Measurements from ENCODE around the gene PIEZO1. TPM values are rescaled to one million over a fixed set of nuclear protein-coding genes. Genes with fewer than 3 reads are reported as not detected.

Gene PIEZO1
- total RNA-seq, 2 donors from 2014 or later = 272 to 318 TPM

DNA sequence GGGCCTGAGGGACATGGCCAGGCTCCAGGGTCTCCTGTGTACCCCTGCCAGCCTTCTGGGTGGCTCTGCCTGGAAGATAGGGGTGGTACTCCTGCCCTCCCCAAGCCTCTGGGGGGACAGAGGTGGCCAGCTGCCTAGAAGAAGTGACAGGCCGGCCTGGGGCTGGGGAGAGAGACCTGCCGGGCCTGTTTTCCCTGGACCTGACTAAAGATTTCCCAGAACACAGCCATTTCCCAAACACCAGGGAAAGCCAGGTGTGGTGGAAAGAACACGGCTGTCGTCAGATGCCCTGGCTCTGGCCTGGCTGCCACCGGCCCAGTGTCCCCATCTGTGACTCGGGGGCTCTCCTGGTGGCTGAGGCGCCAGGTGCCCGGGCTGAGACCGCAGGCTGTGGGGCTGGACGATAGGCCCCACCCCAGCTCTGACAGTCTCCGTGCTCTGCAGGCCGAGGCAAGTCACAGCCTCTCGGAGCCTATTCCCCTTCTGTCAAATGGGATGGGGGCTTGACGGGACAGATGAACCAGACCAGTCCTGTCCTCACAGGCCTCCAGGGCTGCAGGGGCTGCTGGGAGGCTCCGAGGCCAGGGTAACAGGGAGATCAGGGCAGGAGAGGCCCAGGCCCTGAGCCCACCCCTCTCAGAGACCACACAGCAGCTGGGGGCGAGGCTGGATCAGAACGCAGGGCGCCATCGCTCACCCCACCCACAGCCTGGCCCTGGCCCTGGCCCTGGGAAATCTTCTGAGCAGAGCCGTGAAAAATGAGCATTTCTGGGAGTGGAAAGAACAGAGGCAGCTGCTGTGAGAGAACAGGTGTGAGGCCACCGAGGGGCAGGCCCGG lies 45.7 kb downstream of the PIEZO1 start:
- no peak overlapping the region for H3K4me3 Mint-ChIP-seq
- peak overlapping the region; percentile 49 for H3K27ac Mint-ChIP-seq
- ATAC-seq = no peak
- peaks cover 12% of the 10 kb centered on the region for H3K4me1 Mint-ChIP-seq
- H3K9me3 ChIP-seq (ENCODE audit: control insufficient read depth, low read length, poor library complexity, severe bottlenecking) = no peaks in the 10 kb centered on the region
- DNase-seq = no peak
- no peaks in the 10 kb centered on the region for H3K36me3 Mint-ChIP-seq (ENCODE audit: low read depth)
- no peaks in the 10 kb centered on the region for H3K27me3 Mint-ChIP-seq

DNA sequence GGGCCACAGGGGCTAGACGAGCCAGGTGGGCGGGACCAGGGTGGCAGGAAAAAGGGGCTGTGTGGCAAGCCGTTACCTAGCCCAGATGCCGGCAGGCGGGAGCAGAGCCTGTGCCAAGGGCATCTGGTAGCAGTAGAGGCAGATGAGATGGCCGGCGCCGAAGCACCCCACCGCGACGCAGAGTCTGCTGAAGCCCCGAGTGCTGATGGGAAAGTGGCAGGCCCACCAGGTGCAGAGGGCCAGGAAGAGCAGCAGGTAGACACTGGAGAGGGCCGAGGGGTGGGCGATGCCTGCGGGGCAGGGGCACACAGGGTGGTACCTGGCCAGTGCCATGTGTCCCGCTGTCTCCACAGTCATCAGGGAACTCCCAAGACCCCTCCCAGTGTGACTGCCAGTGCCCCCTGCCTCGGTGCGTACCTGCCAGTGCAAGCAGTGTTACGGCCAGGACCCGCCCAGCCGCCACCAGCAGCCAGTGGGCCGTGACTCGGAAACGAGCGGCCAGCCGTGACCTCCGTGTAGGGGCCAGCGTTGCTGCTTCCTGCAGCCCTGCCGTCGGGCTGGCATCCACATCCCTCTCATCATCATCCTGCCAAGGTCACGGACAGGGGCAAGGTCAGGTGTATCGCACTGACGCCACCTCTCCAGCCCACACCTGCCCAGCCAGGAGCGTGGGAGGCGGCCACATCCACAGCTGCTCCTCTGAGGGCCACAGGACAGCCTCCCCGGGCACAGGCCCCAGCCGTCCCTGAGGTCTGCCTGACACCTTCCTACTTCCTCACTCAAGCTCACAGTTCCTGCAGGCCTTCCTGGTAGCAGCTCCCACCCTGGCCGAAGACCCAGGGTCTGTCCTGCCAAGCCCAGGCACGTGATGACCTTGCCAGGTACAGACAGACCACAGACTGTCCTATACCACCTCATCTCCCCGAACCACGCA lies 46.6 kb downstream of the PIEZO1 start:
- H3K9me3 ChIP-seq (ENCODE audit: control insufficient read depth, low read length, poor library complexity, severe bottlenecking) = no peaks in the 10 kb centered on the region
- Mint-ChIP-seq H3K4me3 (peak overlapping the region; percentile 52), H3K27me3 (no peaks in the 10 kb centered on the region), H3K27ac (peak overlapping the region; percentile 49), H3K4me1 (peaks cover 5% of the 10 kb centered on the region), H3K36me3 (ENCODE audit: low read depth) (no peaks in the 10 kb centered on the region)
- DNase-seq (no peak), ATAC-seq (no peak)

DNA sequence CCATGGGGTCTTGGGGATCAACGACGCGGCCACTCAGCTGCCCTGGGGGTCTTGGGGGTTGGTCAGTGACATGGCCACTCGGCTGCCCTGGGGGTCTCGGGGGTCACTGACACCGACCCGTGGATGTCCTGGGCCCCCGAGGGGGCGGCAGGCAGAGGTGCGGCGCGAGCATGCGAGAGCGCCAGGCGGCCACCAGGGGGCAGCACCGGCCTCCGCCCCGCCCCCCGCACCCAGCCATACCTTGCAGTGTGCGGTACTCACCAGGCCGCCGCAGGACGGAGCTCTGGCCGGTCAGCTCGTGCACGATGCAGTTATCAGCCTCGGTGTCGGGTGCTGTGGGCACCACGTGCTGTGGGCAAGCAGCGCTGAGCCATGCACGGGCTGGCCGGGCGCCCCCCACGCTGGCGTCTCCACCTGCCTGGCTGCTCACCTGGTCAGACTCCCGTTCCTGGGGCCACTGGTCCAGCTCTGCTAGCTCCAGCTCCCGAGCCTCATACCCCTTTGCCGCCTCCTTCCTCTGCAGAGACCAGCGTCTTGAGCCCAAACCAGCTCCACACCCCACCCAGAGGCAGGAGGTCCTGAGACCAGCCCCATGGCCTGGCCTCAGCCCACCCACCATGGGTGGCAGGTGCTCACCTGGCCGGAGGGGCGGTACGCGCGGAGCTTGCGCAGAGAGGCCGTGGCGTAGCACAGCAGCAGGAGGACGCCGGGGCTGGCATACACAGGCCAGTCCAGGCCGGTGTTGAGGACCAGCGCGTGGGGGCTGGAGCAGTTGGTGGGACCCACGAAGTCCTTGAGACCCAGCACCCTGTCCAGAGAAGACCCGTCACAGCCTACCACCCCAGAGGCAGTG lies 47.5 kb downstream of the PIEZO1 start:
- Mint-ChIP-seq H3K27ac (peak overlapping the region; percentile 21), H3K36me3 (ENCODE audit: low read depth) (no peaks in the 10 kb centered on the region)
- peak; percentile 60 to 81 (median 72) for DNase-seq

DNA sequence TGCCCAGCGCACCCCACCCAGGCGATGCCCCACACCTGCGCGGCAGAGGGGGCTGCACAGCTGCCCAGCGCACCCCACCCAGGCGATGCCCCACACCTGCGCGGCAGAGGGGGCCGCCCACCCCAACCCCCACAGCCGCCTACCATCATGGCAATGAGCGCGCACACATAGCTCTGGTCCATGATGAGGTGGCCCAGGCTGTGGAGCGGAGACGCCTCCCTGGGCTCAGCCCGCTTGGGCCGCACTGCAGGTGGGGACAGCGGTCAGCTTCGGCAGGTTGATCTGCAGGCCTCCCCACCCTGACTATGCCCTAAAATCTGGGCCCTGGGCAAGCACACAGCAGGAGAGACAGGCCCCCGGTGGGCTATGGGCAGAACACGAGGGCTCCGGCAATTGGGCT lies 48.5 kb downstream of the PIEZO1 start:
- Mint-ChIP-seq H3K4me3 (no peak overlapping the region), H3K36me3 (ENCODE audit: low read depth) (no peaks in the 10 kb centered on the region), H3K27me3 (no peaks in the 10 kb centered on the region), H3K4me1 (peaks cover 2% of the 10 kb centered on the region), H3K27ac (peak overlapping the region; percentile 53)
- DNase-seq (no peak), ATAC-seq (no peak)
- no peaks in the 10 kb centered on the region for H3K9me3 ChIP-seq (ENCODE audit: control insufficient read depth, low read length, poor library complexity, severe bottlenecking)

More for the DNA sequence above, 47.5 kb downstream of the PIEZO1 start:
- ATAC-seq = peak; percentile 94
- Mint-ChIP-seq H3K4me1 (peaks cover 3% of the 10 kb centered on the region), H3K27me3 (no peaks in the 10 kb centered on the region), H3K4me3 (no peak overlapping the region)
- no peaks in the 10 kb centered on the region for H3K9me3 ChIP-seq (ENCODE audit: control insufficient read depth, low read length, poor library complexity, severe bottlenecking)

DNA sequence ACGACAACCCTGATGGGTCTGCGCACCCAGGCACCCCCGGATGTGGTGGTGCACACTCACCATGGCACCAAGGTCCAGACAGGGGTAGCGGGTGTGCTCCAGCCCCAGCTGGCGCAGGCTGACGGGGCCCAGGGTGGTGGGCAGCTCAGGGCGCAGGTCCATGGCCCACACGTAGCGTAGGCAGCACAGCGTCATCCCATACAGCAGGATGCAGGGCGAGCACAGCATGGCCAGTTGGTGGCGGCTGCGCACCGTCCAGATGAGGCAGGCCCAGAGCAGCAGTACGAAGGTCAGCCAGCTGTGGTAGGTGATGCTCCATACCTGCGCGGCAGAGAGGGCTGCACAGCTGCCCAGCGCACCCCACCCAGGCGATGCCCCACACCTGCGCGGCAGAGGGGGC lies 48.9 kb downstream of the PIEZO1 start:
- no peaks in the 10 kb centered on the region for H3K9me3 ChIP-seq (ENCODE audit: control insufficient read depth, low read length, poor library complexity, severe bottlenecking)
- ATAC-seq (no peak), DNase-seq (no peak)
- H3K4me1 Mint-ChIP-seq = peaks cover 5% of the 10 kb centered on the region
- H3K4me3 Mint-ChIP-seq = no peak overlapping the region
- no peak overlapping the region for H3K27ac Mint-ChIP-seq
- H3K36me3 Mint-ChIP-seq (ENCODE audit: low read depth) = no peaks in the 10 kb centered on the region
- no peaks in the 10 kb centered on the region for H3K27me3 Mint-ChIP-seq

DNA sequence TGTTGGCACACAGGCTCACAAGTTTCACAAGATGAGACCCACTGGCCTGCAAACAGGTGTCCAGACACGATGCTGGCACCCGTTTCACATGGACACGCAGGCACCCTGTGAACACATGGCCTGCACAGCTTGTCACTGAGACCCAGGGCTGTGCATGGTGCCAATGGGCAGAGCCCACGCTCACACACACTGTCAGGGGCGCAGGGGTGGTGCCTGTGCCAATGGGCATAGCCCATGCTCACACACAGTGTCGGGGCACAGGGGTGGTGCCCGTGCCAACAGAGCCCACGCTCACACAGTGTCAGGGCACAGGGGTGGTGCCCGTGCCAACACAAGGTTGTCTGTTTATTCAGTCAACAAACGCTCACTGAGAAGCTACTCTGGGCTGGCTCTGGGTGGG lies 49.4 kb downstream of the PIEZO1 start:
- ATAC-seq (no peak), DNase-seq (no peak)
- Mint-ChIP-seq H3K27ac (no peak overlapping the region), H3K4me1 (peaks cover 5% of the 10 kb centered on the region), H3K4me3 (no peak overlapping the region), H3K36me3 (ENCODE audit: low read depth) (no peaks in the 10 kb centered on the region), H3K27me3 (no peaks in the 10 kb centered on the region)
- H3K9me3 ChIP-seq (ENCODE audit: control insufficient read depth, low read length, poor library complexity, severe bottlenecking) = no peaks in the 10 kb centered on the region

DNA sequence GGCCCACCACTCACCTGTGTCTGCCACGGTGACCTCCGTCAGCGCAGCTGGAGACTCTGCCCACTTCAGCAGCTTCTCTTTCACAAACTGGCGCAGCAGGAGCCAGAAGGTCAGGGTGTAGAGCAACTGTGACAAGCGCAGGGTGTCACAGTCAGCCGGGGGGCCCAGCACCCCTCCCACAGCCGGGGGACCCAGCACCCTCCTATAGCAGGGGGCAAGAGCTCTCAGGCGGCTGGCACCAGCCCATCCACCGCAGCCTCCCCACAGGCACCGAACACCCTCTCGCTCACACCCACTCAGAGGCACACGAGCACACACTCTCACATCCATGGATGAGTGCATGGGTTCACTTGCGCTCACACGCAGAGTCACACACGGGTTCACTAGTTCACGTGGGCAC lies 49.9 kb downstream of the PIEZO1 start:
- Mint-ChIP-seq H3K36me3 (ENCODE audit: low read depth) (no peaks in the 10 kb centered on the region), H3K4me1 (peaks cover 4% of the 10 kb centered on the region), H3K27me3 (no peaks in the 10 kb centered on the region), H3K27ac (no peak overlapping the region), H3K4me3 (no peak overlapping the region)
- no peak for ATAC-seq
- no peak for DNase-seq
- no peaks in the 10 kb centered on the region for H3K9me3 ChIP-seq (ENCODE audit: control insufficient read depth, low read length, poor library complexity, severe bottlenecking)

DNA sequence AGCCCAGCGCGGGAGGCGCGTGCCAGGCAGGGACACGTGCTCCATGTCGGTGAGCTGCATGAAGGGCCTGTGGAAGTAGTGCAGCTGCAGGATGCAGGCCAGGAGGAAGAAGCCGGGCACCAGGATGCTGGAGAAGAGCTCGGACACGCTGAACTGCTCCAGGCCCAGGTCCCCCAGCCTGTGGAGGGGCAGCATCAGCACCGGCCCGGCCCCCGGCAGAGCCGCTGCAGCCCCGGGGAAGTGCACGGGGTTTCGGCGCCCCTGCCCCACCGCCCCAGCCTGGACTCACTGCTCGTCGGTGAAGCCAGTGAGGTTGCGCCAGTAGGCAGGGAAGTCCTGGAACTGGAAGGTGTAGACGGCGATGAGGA lies 50.7 kb downstream of the PIEZO1 start:
- peaks cover 5% of the 10 kb centered on the region for H3K4me1 Mint-ChIP-seq
- no peak overlapping the region for H3K27ac Mint-ChIP-seq
- ATAC-seq (no peak), DNase-seq (no peak)
- peaks cover 2% of the 10 kb centered on the region for H3K36me3 Mint-ChIP-seq (ENCODE audit: low read depth)
- no peaks in the 10 kb centered on the region for H3K9me3 ChIP-seq (ENCODE audit: control insufficient read depth, low read length, poor library complexity, severe bottlenecking)
- no peaks in the 10 kb centered on the region for H3K27me3 Mint-ChIP-seq
- H3K4me3 Mint-ChIP-seq = no peak overlapping the region

DNA sequence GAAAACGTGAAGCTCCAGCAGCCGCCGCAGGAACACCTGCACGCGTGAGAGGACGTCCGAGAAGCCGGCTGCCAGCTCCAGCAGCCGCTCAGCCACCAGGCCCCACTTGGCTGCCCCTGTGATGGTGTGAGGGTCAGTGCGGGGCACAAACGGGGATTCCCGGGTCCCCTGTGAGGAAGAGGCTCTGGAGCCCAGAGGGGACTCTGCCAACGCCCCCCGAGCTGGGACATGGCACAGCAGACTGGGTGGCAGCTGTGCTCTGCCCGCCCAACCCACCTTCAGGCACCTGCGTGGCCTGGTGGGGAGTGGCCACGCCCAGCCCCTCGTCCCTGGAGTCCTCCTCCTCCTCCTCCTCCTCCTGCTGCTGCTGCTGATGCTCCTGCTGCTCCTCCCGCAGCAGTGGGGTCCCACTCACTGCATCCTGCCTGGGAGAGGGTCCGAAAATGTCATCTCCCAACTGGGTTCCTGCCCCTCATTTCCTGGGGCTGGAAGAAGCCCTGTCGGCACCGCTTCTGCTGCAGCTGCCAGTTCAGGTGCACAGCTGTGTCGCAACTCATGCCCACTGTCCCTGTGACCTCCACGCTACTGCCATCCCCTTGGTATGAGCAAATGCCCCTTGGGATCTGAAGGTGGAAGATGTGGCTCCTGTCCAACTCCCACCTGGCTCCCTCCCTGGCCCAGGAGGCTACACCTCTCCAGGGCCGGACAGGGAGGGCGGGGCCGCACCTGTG lies 51.2 kb downstream of the PIEZO1 start:
- H3K4me1 Mint-ChIP-seq = peaks cover 5% of the 10 kb centered on the region
- no peaks in the 10 kb centered on the region for H3K27me3 Mint-ChIP-seq
- H3K27ac Mint-ChIP-seq = no peak overlapping the region
- H3K4me3 Mint-ChIP-seq = no peak overlapping the region
- no peaks in the 10 kb centered on the region for H3K9me3 ChIP-seq (ENCODE audit: control insufficient read depth, low read length, poor library complexity, severe bottlenecking)
- DNase-seq = no peak
- ATAC-seq = no peak
- H3K36me3 Mint-ChIP-seq (ENCODE audit: low read depth) = peaks cover 2% of the 10 kb centered on the region

DNA sequence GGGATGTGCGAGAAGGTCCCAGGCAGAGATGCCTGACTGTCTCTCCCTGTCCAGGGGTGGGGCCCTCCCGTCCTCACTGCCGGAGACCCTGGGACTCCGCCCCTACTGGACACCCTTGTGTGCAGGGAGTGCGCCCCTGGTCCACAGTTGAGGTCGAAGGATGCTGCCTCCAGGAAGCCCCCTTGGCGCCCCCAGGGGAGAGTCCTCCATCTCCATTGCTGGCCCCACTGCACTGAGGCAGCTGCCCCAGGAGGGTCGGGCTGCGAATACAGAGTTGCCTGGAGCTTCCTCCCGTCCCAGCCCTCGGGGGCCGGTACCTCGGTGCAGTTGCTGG lies 52.1 kb downstream of the PIEZO1 start:
- H3K4me1 Mint-ChIP-seq = peaks cover 5% of the 10 kb centered on the region
- no peak overlapping the region for H3K4me3 Mint-ChIP-seq
- H3K27me3 Mint-ChIP-seq = no peaks in the 10 kb centered on the region
- ATAC-seq (no peak), DNase-seq (no peak)
- H3K9me3 ChIP-seq (ENCODE audit: control insufficient read depth, low read length, poor library complexity, severe bottlenecking) = no peaks in the 10 kb centered on the region
- H3K27ac Mint-ChIP-seq = no peak overlapping the region
- H3K36me3 Mint-ChIP-seq (ENCODE audit: low read depth) = peaks cover 2% of the 10 kb centered on the region

DNA sequence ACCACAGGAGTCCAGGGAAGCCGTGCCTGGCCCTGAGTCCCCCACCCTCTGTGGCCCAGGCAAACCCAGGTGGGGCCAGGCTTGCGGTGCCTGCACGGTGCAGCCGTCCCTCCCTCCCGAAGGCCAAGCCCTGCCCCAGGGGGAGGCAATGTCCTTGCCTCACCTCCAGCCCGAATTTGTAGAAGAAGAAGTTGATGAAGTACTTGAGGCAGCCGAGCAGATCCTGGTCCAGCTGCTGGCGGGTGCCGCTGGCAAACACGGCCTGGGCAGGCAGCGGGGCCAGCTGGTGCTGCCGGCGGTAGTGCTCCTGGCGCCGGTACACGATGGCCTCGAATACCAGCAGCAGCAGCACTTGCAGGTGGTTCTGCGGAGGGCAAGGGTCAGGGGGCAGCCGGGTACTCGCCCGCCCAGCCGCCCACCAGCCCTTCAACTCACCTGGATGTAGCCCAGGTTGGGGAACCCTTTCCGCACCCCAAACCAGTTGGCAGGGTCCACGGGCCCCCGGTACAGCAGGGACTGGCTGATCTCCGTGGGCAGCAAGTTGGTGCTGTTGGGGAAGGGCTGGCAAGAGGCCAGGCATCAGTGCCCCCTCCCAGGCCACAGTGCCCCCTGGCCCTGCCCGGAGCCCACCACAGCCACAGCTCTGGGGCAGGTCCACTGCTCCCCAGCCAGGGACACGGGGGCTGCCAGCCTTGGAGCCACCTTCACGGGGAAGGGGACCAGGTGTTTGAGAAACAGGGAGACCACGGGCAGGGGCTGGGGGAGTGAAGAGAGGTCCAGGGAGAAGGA lies 52.7 kb downstream of the PIEZO1 start:
- Mint-ChIP-seq H3K4me3 (no peak overlapping the region), H3K36me3 (ENCODE audit: low read depth) (peaks cover 2% of the 10 kb centered on the region), H3K4me1 (peaks cover 5% of the 10 kb centered on the region), H3K27ac (no peak overlapping the region), H3K27me3 (no peaks in the 10 kb centered on the region)
- no peaks in the 10 kb centered on the region for H3K9me3 ChIP-seq (ENCODE audit: control insufficient read depth, low read length, poor library complexity, severe bottlenecking)
- no peak for DNase-seq
- no peak for ATAC-seq

DNA sequence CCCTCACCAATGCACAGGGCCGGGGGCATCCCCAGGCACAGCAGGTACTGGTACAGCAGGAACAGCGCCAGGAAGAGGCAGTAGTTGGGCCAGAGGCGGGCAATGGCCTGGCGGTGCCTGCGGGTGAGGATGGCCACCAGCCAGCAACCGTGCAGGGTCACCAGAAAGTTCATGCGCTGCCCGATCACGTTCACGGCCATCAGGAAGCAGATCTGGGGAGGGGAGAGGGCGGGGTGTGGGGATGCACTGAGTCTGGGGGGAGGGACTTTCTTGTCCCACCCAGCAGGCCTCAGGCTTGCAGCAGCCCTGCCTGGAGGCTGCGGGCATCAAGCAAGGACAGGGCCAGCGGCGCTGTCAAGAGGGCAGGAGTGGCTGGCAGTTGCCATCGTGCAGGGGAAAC lies 53.3 kb downstream of the PIEZO1 start:
- DNase-seq (no peak), ATAC-seq (no peak)
- H3K36me3 Mint-ChIP-seq (ENCODE audit: low read depth) = peaks cover 2% of the 10 kb centered on the region
- H3K27me3 Mint-ChIP-seq = no peaks in the 10 kb centered on the region
- H3K4me3 Mint-ChIP-seq = no peak overlapping the region
- peaks cover 5% of the 10 kb centered on the region for H3K4me1 Mint-ChIP-seq
- no peak overlapping the region for H3K27ac Mint-ChIP-seq
- no peaks in the 10 kb centered on the region for H3K9me3 ChIP-seq (ENCODE audit: control insufficient read depth, low read length, poor library complexity, severe bottlenecking)
